B cell (primary cell): ENCODE results near the gene ACOXL.

Source experiments
- CTCF ChIP-seq: fragments of 200-600 bp; IDR thresholded peaks from one replicate; pipeline ENCODE4 v1.8.0; 2022; ENCODE audit warnings: antibody characterized with exemption, mild to moderate bottlenecking
- EZH2 ChIP-seq: IDR thresholded peaks from 2 replicates; pipeline ENCODE4 v1.6.1; 2012; ENCODE audit warnings: borderline replicate concordance, low read depth, mild to moderate bottlenecking, moderate library complexity, low read length; ENCODE audit not compliant: insufficient read depth, poor library complexity, severe bottlenecking

GRCh38 chr2:110979471-110980338, 247.3 kb downstream of the ACOXL start:
- no peak for TF ChIP-seq CTCF
- TF ChIP-seq EZH2 = no peak
